A549 (cell line): Measurements from ENCODE around the gene KCTD21. TPM values are rescaled to one million over a fixed set of nuclear protein-coding genes. Genes with fewer than 3 reads are reported as not detected.

ENCODE experiments used
- ATAC-seq, 2 experiments: fragments of 200-7000 bp in 1 of 2; fragments of >200 bp in 1 of 2; cut with Nextera tagmentation in 1 of 2; cut with Tn5 transposase in 1 of 2; 3 replicates each; pipeline versions ENCODE4 v1.8.0 to v1.9.1; 2018 to 2020; ENCODE audit warnings: mild to moderate bottlenecking in 1 of 2, moderate library complexity in 1 of 2
- CTCF ChIA-PET: fragments of 300-600 bp; sonication (Branson Sonifier 250); formaldehyde crosslinking; extraction: SDS; loops from one replicate; lab custom pipeline; 2021; ENCODE audit warnings: antibody characterized with exemption, inconsistent platforms; lab: Yijun Ruan, JAX
- POLR2A ChIA-PET: fragments of 350-600 bp; formaldehyde crosslinking; extraction: SDS; loops from one replicate; lab custom pipeline; 2021; ENCODE audit warnings: antibody characterized with exemption, inconsistent platforms; lab: Yijun Ruan, JAX
- DNase-seq, 2 experiments: peaks; one replicate each; pipeline versions ENCODE4 v3.0.0 to v3.0.0-alpha.2; 2011 to 2016; ENCODE audit warnings: low read depth in 1 of 2, low spot score in 1 of 2
- FAIRE-seq: peaks from 2 replicates; lab custom pipeline; 2011; peaks lifted over from hg19 to GRCh38; lab: Jason Lieb, UNC
- H3K27ac ChIP-seq, 2 experiments: fragments of >200 bp; sonication (Bioruptor Twin); formaldehyde crosslinking; 3 replicates each; pipeline ENCODE4 v1.5.1; 2016 to 2017
- H3K4me1 ChIP-seq: fragments of >200 bp; sonication (Bioruptor Twin); formaldehyde crosslinking; 3 replicates; pipeline ENCODE4 v1.6.1; 2016
- H3K4me2 ChIP-seq: fragments of >200 bp; sonication (Bioruptor Twin); formaldehyde crosslinking; 3 replicates; pipeline ENCODE4 v1.6.1; 2016
- H3K4me3 ChIP-seq: fragments of >200 bp; sonication (Bioruptor Twin); formaldehyde crosslinking; 3 replicates; pipeline ENCODE4 v1.5.1; 2016
- H3K9me3 ChIP-seq: fragments of >200 bp; sonication (Bioruptor Twin); formaldehyde crosslinking; 3 replicates; pipeline ENCODE4 v1.6.1; 2016
- BHLHE40 ChIP-seq: IDR thresholded peaks from 2 replicates; pipeline ENCODE4 v1.6.1; 2012; ENCODE audit warnings: low read depth, low read length, inconsistent platforms
- CBX2 ChIP-seq: fragments of 200-600 bp; sonication (generic); IDR thresholded peaks from 2 replicates; pipeline ENCODE4 v1.6.1; 2016; ENCODE audit warnings: low read depth, mild to moderate bottlenecking, borderline replicate concordance
- CBX8 ChIP-seq: fragments of 200-600 bp; sonication (generic); IDR thresholded peaks from 2 replicates; pipeline ENCODE4 v1.6.1; 2016
- E2F6 ChIP-seq: IDR thresholded peaks from 2 replicates; pipeline ENCODE4 v1.6.1; 2012; ENCODE audit warnings: low read depth, borderline replicate concordance
- ESRRA ChIP-seq: fragments of 150-350 bp; IDR thresholded peaks from 2 replicates; pipeline ENCODE4 v1.6.1; 2014; ENCODE audit warnings: mild to moderate bottlenecking, low read length, borderline replicate concordance
- FOSL2 ChIP-seq, 2 experiments: fragments of 450-650 bp in 1 of 2; fragments of >200 bp in 1 of 2; sonication (Bioruptor Twin) in 1 of 2; formaldehyde crosslinking; IDR thresholded peaks; 2 replicates each; pipeline versions ENCODE4 v1.5.0 to v1.6.1; 2016 to 2020; ENCODE audit warnings: mild to moderate bottlenecking in 1 of 2, moderate library complexity in 1 of 2
- HDAC2 ChIP-seq: fragments of 200-600 bp; sonication (generic); IDR thresholded peaks from 2 replicates; pipeline ENCODE4 v1.6.1; 2016
- HEYL ChIP-seq: fragments of 250-450 bp; sonication (Bioruptor Pico); IDR thresholded peaks from 2 replicates; pipeline ENCODE4 v1.8.0; 2021; ENCODE audit warnings: mild to moderate bottlenecking, moderate library complexity
- HMGXB4 ChIP-seq: fragments of 250-450 bp; sonication (Bioruptor Pico); IDR thresholded peaks from 2 replicates; pipeline ENCODE4 v1.5.0; 2021; ENCODE audit warnings: mild to moderate bottlenecking, moderate library complexity, borderline replicate concordance
- HOXB13 ChIP-seq: fragments of 250-450 bp; sonication (Bioruptor Pico); IDR thresholded peaks from 2 replicates; pipeline ENCODE4 v1.5.0; 2020; ENCODE audit warnings: low read depth, mild to moderate bottlenecking, moderate library complexity
- JUNB ChIP-seq: fragments of >200 bp; sonication (Bioruptor Twin); formaldehyde crosslinking; IDR thresholded peaks from 2 replicates; pipeline ENCODE4 v1.6.1; 2016
- MAFK ChIP-seq: fragments of 450-650 bp; IDR thresholded peaks from 2 replicates; pipeline ENCODE4 v1.6.1; 2014; ENCODE audit not compliant: partially characterized antibody
- MAX ChIP-seq: IDR thresholded peaks from 2 replicates; pipeline ENCODE4 v1.6.1; 2012
- MAZ ChIP-seq: fragments of 150-350 bp; IDR thresholded peaks from 2 replicates; pipeline ENCODE4 v1.6.1; 2014; ENCODE audit warnings: antibody characterized with exemption, low read depth, low read length, borderline replicate concordance
- NFE2L2 ChIP-seq: fragments of 150-350 bp; conservative IDR thresholded peaks from 2 replicates; pipeline ENCODE4 v1.6.1; 2014; ENCODE audit warnings: low read length
- PHF8 ChIP-seq: fragments of 200-600 bp; sonication (generic); IDR thresholded peaks from 2 replicates; pipeline ENCODE4 v1.6.1; 2016; ENCODE audit warnings: low read depth, mild to moderate bottlenecking, antibody characterized with exemption, moderate library complexity, borderline replicate concordance
- POLR2AphosphoS2 ChIP-seq: conservative IDR thresholded peaks from 2 replicates; pipeline ENCODE4 v1.6.1; 2012; ENCODE audit warnings: low read length, improper control_type of control experiment, inconsistent platforms
- REST ChIP-seq: fragments of 200-600 bp; sonication (generic); IDR thresholded peaks from 2 replicates; pipeline ENCODE4 v1.6.1; 2016; ENCODE audit warnings: antibody characterized with exemption, mild to moderate bottlenecking, moderate library complexity
- RFX5 ChIP-seq: fragments of 450-650 bp; IDR thresholded peaks from 2 replicates; pipeline ENCODE4 v1.7.1; 2014; ENCODE audit warnings: antibody characterized with exemption, mild to moderate bottlenecking, moderate library complexity
- USF2 ChIP-seq: fragments of 450-650 bp; IDR thresholded peaks from 2 replicates; pipeline ENCODE4 v1.6.1; 2014; ENCODE audit warnings: antibody characterized with exemption
- ZFP36 ChIP-seq: fragments of 450-650 bp; IDR thresholded peaks from 2 replicates; pipeline ENCODE4 v1.6.1; 2014; ENCODE audit warnings: borderline replicate concordance; ENCODE audit not compliant: partially characterized antibody
- ZNF302 ChIP-seq: fragments of 250-450 bp; sonication (Bioruptor Pico); IDR thresholded peaks from 2 replicates; pipeline ENCODE4 v1.9.0; 2021; ENCODE audit warnings: inconsistent platforms, mild to moderate bottlenecking, moderate library complexity
- ZSCAN20 ChIP-seq: fragments of 250-450 bp; sonication (Bioruptor Pico); IDR thresholded peaks from 2 replicates; pipeline ENCODE4 v1.8.0; 2022; ENCODE audit warnings: mild to moderate bottlenecking, moderate library complexity
- WGBS: methylation state at CpG from one replicate; pipeline ENCODE4 v1.1.6; 2017; ENCODE audit errors: missing lambda C conversion rate; 5-methylcytosine and 5-hydroxymethylcytosine counted together
- polyA plus RNA-seq, 4 experiments: library from polyadenylated mRNA; depleted of rRNA in 3 of 4; stranded (reverse); fragments of >200 nt; fragmentation: RNase III in 1 of 4; extraction: RNeasy Plus Mini Kit Qiagen cat#74134 plus additional on column Dnase treatment in 1 of 4; gene quantifications; 2 replicates in 3 of 4; 3 replicates in 1 of 4; pipeline ENCODE4 v1.2.3, GENCODE V29; 2011 to 2017
- TF ChIP-seq, protein P1 (sequence below): fragments of >200 bp; sonication (Bioruptor Twin); formaldehyde crosslinking; IDR thresholded peaks from 2 replicates; pipeline ENCODE4 v1.6.1; 2016
- TF ChIP-seq, protein P2 (sequence below): fragments of 250-450 bp; sonication (Bioruptor Pico); IDR thresholded peaks from 2 replicates; pipeline ENCODE4 v1.5.0; 2020; ENCODE audit warnings: low read depth, mild to moderate bottlenecking, moderate library complexity

The KCTD21 gene
- polyA plus RNA-seq, 2 of the 4 experiments (the other 2 are of a cell fraction) = 5.9 to 7.2 TPM

GRCh38 chr11:78216021-78216420 lies 27.6 kb upstream of the KCTD21 start:
- no peak for ATAC-seq
- Histone ChIP-seq H3K4me3 (no peak overlapping the region), H3K9me3 (no peaks in the 10 kb centered on the region), H3K4me1 (no peaks in the 10 kb centered on the region), H3K4me2 (no peak overlapping the region), H3K27ac (no peak overlapping the region)
- POLR2A ChIA-PET = no interaction called here
- WGBS = 89% methylated on average over 3 of the region's 3 CpGs
- CTCF ChIA-PET = interaction anchor here (1.2 kb wide), 1 partner anchor 348 kb away, joined by 5 read pairs; no protein-coding TSS in a partner anchor
- no peak for FAIRE-seq
- no peak for DNase-seq
- TF ChIP-seq REST = no peak
- no peak for TF ChIP-seq RFX5
- TF ChIP-seq POLR2AphosphoS2 = no peak
- TF ChIP-seq BHLHE40 = no peak
- no peak for TF ChIP-seq ESRRA
- no peak for TF ChIP-seq USF2
- TF ChIP-seq HEYL (CRISPR knock-in tag) = no peak
- TF ChIP-seq MAFK = no peak
- TF ChIP-seq JUNB = no peak
- TF ChIP-seq HMGXB4 = no peak
- TF ChIP-seq CBX2 = no peak
- no peak for TF ChIP-seq PHF8
- no peak for TF ChIP-seq ZSCAN20 (CRISPR knock-in tag)
- TF ChIP-seq, protein P1, sequence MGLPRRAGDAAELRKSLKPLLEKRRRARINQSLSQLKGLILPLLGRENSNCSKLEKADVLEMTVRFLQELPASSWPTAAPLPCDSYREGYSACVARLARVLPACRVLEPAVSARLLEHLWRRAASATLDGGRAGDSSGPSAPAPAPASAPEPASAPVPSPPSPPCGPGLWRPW = no peak
- no peak for TF ChIP-seq ZFP36

- no peak for ATAC-seq
- ChIA-PET POLR2A (no interaction called here), CTCF (interaction anchor here (0.7 kb wide), 1 partner anchor 25 kb away, joined by 6 read pairs; no protein-coding TSS in a partner anchor)
- DNase-seq = no peak
- Histone ChIP-seq H3K9me3 (no peaks in the 10 kb centered on the region), H3K4me3 (no peak overlapping the region), H3K4me2 (no peak overlapping the region), H3K4me1 (no peaks in the 10 kb centered on the region), H3K27ac (no peak overlapping the region)
- FAIRE-seq = no peak
- TF ChIP-seq NFE2L2 = no peak
- TF ChIP-seq MAX = no peak
- no peak for TF ChIP-seq CBX2
- no peak for TF ChIP-seq E2F6
- no peak for TF ChIP-seq HOXB13
- no peak for TF ChIP-seq FOSL2 (IDR thresholded peaks at IDR 0.05)
- TF ChIP-seq FOSL2 (CRISPR knock-in tag; IDR thresholded peaks at IDR 0.05) = no peak
- no peak for TF ChIP-seq ZNF302 (CRISPR knock-in tag)
- no peak for TF ChIP-seq JUNB
- TF ChIP-seq CBX8 = no peak
- no peak for TF ChIP-seq HDAC2
- TF ChIP-seq, protein P2, sequence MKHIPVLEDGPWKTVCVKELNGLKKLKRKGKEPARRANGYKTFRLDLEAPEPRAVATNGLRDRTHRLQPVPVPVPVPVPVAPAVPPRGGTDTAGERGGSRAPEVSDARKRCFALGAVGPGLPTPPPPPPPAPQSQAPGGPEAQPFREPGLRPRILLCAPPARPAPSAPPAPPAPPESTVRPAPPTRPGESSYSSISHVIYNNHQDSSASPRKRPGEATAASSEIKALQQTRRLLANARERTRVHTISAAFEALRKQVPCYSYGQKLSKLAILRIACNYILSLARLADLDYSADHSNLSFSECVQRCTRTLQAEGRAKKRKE (CRISPR knock-in tag) = no peak
- no peak for TF ChIP-seq POLR2AphosphoS2
- TF ChIP-seq MAZ = no peak
- 85% methylated on average over 12 of the region's 12 CpGs for whole genome bisulfite sequencing
Observed at GRCh38 chr11:78214331-78215194, 26.1 kb upstream of the KCTD21 start.
